ENCODE results near the gene TRPC6.
"Not testable (repeated sequence)": the region's sequence is repeated elsewhere in the genome, so short reads cannot be mapped to it uniquely, and the experiment has no call there.

The TRPC6 gene

DNA sequence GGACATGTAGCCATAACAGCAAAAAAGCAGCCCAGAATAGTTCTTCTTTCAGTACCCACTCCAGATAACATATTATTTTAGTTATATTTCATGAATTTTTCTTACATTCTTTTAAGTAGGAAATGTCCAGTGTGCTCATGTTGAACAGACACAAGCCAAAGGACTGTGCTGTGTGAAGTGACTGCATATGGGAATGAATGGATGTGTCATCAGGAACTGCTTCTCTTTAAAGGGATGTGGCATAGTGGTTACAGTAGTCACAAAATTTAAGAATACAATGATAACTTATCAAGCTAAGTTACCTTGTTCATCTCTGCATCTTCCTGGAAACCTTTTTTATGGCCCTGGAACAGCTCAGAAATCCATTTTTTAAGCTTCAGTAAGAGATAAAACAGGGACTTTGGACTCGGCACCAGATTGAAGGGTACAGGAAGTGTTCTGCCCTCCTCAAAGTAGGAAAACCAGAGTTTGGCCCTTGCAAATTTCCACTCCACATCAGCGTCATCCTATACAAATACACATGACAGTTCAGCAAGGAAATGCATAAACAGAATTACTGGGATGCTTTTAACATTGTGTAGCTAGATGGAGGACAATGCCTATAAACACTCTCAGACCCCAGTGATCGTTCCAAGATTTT is 112.8 kb downstream of the TRPC6 start:
- H3K9me2 ChIP-seq (replicated peaks; ENCODE audit: control insufficient read depth, low read length) = no peaks in the 10 kb centered on the region

DNA sequence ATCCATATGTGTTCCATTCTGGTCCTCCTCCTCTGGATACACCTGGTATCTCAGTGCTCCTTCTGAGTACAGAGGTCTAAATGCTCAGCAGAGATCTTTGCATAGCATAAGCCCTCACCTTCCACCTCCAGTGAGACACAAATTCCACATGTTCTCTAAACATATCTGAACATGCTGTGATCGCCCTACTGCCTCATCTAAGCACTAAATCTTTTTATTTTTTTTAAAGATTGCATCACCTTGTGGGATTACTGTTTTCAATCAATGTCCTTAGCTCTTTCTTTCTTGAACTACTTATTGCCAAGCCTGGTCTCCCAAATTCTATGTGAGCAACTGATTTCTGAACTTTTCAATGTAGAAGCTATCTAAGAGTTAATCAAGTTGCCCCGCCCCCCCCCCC is 113.4 kb downstream of the TRPC6 start:
- H3K36me3 ChIP-seq (ENCODE audit: control insufficient read depth, low read length) = no peaks in the 10 kb centered on the region
- no peak overlapping the region for H3K27ac ChIP-seq (ENCODE audit: low read depth, low read length)
- peaks cover 32% of the 10 kb centered on the region for H3K4me1 ChIP-seq (ENCODE audit: control insufficient read depth, low read length)
- H3K79me2 ChIP-seq (ENCODE audit: control insufficient read depth, low read length) = no peaks in the 10 kb centered on the region
- H3K4me3 ChIP-seq (ENCODE audit: low read length) = no peak overlapping the region
- H3K9me3 ChIP-seq (ENCODE audit: control insufficient read depth, insufficient read depth, low read length) = no peaks in the 10 kb centered on the region
- no peaks in the 10 kb centered on the region for H3K27me3 ChIP-seq (ENCODE audit: control insufficient read depth, low read length)
- H3F3A ChIP-seq (ENCODE audit: control insufficient read depth, insufficient read depth) = no peaks in the 10 kb centered on the region
- no peak for TF ChIP-seq EZH2phosphoT487 (IDR thresholded peaks at IDR 0.05; ENCODE audit: borderline replicate concordance, low read length)
- TF ChIP-seq, protein P1, sequence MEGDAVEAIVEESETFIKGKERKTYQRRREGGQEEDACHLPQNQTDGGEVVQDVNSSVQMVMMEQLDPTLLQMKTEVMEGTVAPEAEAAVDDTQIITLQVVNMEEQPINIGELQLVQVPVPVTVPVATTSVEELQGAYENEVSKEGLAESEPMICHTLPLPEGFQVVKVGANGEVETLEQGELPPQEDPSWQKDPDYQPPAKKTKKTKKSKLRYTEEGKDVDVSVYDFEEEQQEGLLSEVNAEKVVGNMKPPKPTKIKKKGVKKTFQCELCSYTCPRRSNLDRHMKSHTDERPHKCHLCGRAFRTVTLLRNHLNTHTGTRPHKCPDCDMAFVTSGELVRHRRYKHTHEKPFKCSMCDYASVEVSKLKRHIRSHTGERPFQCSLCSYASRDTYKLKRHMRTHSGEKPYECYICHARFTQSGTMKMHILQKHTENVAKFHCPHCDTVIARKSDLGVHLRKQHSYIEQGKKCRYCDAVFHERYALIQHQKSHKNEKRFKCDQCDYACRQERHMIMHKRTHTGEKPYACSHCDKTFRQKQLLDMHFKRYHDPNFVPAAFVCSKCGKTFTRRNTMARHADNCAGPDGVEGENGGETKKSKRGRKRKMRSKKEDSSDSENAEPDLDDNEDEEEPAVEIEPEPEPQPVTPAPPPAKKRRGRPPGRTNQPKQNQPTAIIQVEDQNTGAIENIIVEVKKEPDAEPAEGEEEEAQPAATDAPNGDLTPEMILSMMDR (IDR thresholded peaks at IDR 0.05; ENCODE audit: low read depth, low read length, poor library complexity, severe bottlenecking) = no peak
- no peaks in the 10 kb centered on the region for H4K20me1 ChIP-seq (ENCODE audit: control insufficient read depth, insufficient read depth, low read depth, low read length)
- no peaks in the 10 kb centered on the region for H3K9me2 ChIP-seq (replicated peaks; ENCODE audit: control insufficient read depth, low read length)
- H3K4me2 ChIP-seq (ENCODE audit: low read length) = 0 out of 2 replicates have a peak overlapping the region, but pooled peaks have one; percentile 13

More for the DNA sequence above, 112.8 kb downstream of the TRPC6 start:
- Histone ChIP-seq H3K9me3 (ENCODE audit: control insufficient read depth, insufficient read depth, low read length) (no peaks in the 10 kb centered on the region), H3K27me3 (ENCODE audit: control insufficient read depth, low read length) (no peaks in the 10 kb centered on the region), H3K4me1 (ENCODE audit: control insufficient read depth, low read length) (peaks cover 32% of the 10 kb centered on the region), H3K4me3 (ENCODE audit: low read length) (no peak overlapping the region), H3K27ac (ENCODE audit: low read depth, low read length) (no peak overlapping the region), H3K4me2 (ENCODE audit: low read length) (no peak overlapping the region), H4K20me1 (ENCODE audit: control insufficient read depth, insufficient read depth, low read depth, low read length) (no peaks in the 10 kb centered on the region), H3K79me2 (ENCODE audit: control insufficient read depth, low read length) (no peaks in the 10 kb centered on the region), H3K36me3 (ENCODE audit: control insufficient read depth, low read length) (no peaks in the 10 kb centered on the region), H3F3A (ENCODE audit: control insufficient read depth, insufficient read depth) (no peaks in the 10 kb centered on the region)
- no peak for TF ChIP-seq EZH2phosphoT487 (IDR thresholded peaks at IDR 0.05; ENCODE audit: borderline replicate concordance, low read length)
- TF ChIP-seq, protein P1 (IDR thresholded peaks at IDR 0.05; ENCODE audit: low read depth, low read length, poor library complexity, severe bottlenecking) = no peak

DNA sequence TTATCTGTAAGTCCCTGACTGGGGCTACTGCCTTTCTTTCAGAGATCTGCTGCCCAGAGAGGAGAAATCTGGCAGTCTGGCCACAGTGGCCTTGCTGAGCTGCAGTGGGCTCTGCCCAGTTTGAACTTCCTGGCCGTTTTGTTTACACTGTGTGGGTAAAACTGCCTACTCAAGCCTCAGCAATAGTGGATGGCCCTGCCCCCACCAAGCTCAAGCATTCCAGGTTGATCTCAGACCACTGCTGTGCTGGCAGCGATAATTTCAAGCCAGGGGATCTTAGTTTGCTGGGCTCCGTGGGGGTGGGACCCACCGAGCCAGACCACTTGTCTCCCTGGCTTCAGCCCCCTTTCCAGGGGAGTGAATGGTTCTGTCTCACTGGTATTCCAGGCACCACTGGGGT is 117.5 kb downstream of the TRPC6 start:
- H3K36me3 ChIP-seq (ENCODE audit: control insufficient read depth, low read length) = no peaks in the 10 kb centered on the region
- no peaks in the 10 kb centered on the region for H3K27me3 ChIP-seq (ENCODE audit: control insufficient read depth, low read length)
- no peaks in the 10 kb centered on the region for H3K9me2 ChIP-seq (replicated peaks; ENCODE audit: control insufficient read depth, low read length)
- H3K4me2 ChIP-seq (ENCODE audit: low read length) = no peak overlapping the region
- H3K4me3 ChIP-seq (ENCODE audit: low read length) = no peak overlapping the region
- H3K79me2 ChIP-seq (ENCODE audit: control insufficient read depth, low read length) = no peaks in the 10 kb centered on the region
- no peak overlapping the region for H3K27ac ChIP-seq (ENCODE audit: low read depth, low read length)
- no peaks in the 10 kb centered on the region for H3K9me3 ChIP-seq (ENCODE audit: control insufficient read depth, insufficient read depth, low read length)
- peaks cover 7% of the 10 kb centered on the region for H3K4me1 ChIP-seq (ENCODE audit: control insufficient read depth, low read length)
- H4K20me1 ChIP-seq (ENCODE audit: control insufficient read depth, insufficient read depth, low read depth, low read length) = no peaks in the 10 kb centered on the region
- no peaks in the 10 kb centered on the region for H3F3A ChIP-seq (ENCODE audit: control insufficient read depth, insufficient read depth)
- no peak for TF ChIP-seq EZH2phosphoT487 (IDR thresholded peaks at IDR 0.05; ENCODE audit: borderline replicate concordance, low read length)
- TF ChIP-seq, protein P1 (IDR thresholded peaks at IDR 0.05; ENCODE audit: low read depth, low read length, poor library complexity, severe bottlenecking) = no peak

DNA sequence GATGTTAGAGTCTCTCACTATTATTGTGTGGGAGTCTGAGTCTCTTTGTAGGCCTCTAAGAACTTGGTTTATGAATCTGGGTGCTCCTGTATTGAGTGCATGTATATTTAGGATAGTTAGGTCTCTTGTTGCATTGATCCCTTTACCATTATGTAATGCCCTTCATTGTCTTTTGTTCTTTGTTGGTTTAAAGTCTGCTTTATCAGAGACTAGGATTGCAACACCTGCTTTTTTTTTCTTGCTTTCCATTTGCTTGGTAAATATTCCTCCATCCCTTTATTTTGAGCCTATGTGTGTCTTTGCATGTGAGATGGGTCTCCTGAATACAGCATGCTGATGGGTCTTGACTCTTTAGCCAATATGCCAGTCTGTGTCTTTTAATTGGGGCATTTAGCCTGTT is 119.4 kb downstream of the TRPC6 start:
- not testable (repeated sequence) for H3K27ac ChIP-seq (ENCODE audit: low read depth, low read length); H3K4me1 ChIP-seq (ENCODE audit: control insufficient read depth, low read length); H3K4me3 ChIP-seq (ENCODE audit: low read length); H3K79me2 ChIP-seq (ENCODE audit: control insufficient read depth, low read length); H4K20me1 ChIP-seq (ENCODE audit: control insufficient read depth, insufficient read depth, low read depth, low read length); H3K36me3 ChIP-seq (ENCODE audit: control insufficient read depth, low read length); H3K27me3 ChIP-seq (ENCODE audit: control insufficient read depth, low read length); H3K9me2 ChIP-seq (replicated peaks; ENCODE audit: control insufficient read depth, low read length); H3F3A ChIP-seq (ENCODE audit: control insufficient read depth, insufficient read depth); H3K4me2 ChIP-seq (ENCODE audit: low read length); H3K9me3 ChIP-seq (ENCODE audit: control insufficient read depth, insufficient read depth, low read length)
